ENCODE data around the gene RPL19. TPM values are rescaled to one million over a fixed set of nuclear protein-coding genes. Genes with fewer than 3 reads are reported as not detected.

The RPL19 gene
- total RNA-seq, 1 donor from 2014 or later: 2,751 TPM

- H3K4me3 Mint-ChIP-seq: no peak overlapping the region
- DNase-seq (ENCODE audit: low spot score): no peak
Observed at GRCh38 chr17:39243155-39243554, 43.1 kb downstream of the RPL19 start.

GRCh38 chr17:39244016-39244599, 44.0 kb downstream of the RPL19 start:
- no peak overlapping the region for H3K9ac ChIP-seq
- no peaks in the 10 kb centered on the region for H3K36me3 Mint-ChIP-seq
- no peaks in the 10 kb centered on the region for H3K79me2 ChIP-seq (ENCODE audit: low read depth)
- H3F3A ChIP-seq (ENCODE audit: low read depth): peaks cover 8% of the 10 kb centered on the region
- H2AFZ ChIP-seq (replicated peaks): peak overlapping the region; percentile 81
- no peak overlapping the region for H3K4me3 ChIP-seq
- H4K20me1 ChIP-seq (ENCODE audit: low read depth): no peaks in the 10 kb centered on the region
- DNase-seq (ENCODE audit: low spot score): no peak
- peaks cover 7% of the 10 kb centered on the region for H3K4me1 ChIP-seq
- H3K9me3 Mint-ChIP-seq: no peaks in the 10 kb centered on the region
- no peaks in the 10 kb centered on the region for H3K36me3 ChIP-seq
- H3K9me3 ChIP-seq (ENCODE audit: low read depth): no peaks in the 10 kb centered on the region
- H3K27ac ChIP-seq: no peak overlapping the region
- H3K4me3 Mint-ChIP-seq: no peak overlapping the region
- no peak overlapping the region for H3K4me2 ChIP-seq
- H3K27ac Mint-ChIP-seq: no peak overlapping the region
- TF ChIP-seq CTCF (IDR thresholded peaks at IDR 0.05) (no peak), EZH2phosphoT487 (IDR thresholded peaks at IDR 0.05) (no peak), EZH2 (IDR thresholded peaks at IDR 0.05) (no peak)
- H3K27me3 Mint-ChIP-seq (ENCODE audit: insufficient read depth, low read depth): peaks cover 20% of the 10 kb centered on the region
- H3K27me3 ChIP-seq: no peaks in the 10 kb centered on the region
- peaks cover 4% of the 10 kb centered on the region for H3K4me1 Mint-ChIP-seq

More at GRCh38 chr17:39243155-39243554, 43.1 kb downstream of the RPL19 start:
- H3K27me3 ChIP-seq: no peaks in the 10 kb centered on the region
- H3K4me2 ChIP-seq: no peak overlapping the region
- H3F3A ChIP-seq (ENCODE audit: low read depth): peaks cover 3% of the 10 kb centered on the region
- no peaks in the 10 kb centered on the region for H3K36me3 ChIP-seq
- no peaks in the 10 kb centered on the region for H4K20me1 ChIP-seq (ENCODE audit: low read depth)
- H3K4me3 ChIP-seq: no peak overlapping the region
- no peak overlapping the region for H2AFZ ChIP-seq (replicated peaks)
- no peaks in the 10 kb centered on the region for H3K9me3 Mint-ChIP-seq
- H3K4me1 ChIP-seq: peaks cover 7% of the 10 kb centered on the region
- H3K9me3 ChIP-seq (ENCODE audit: low read depth): no peaks in the 10 kb centered on the region
- H3K79me2 ChIP-seq (ENCODE audit: low read depth): no peaks in the 10 kb centered on the region
- H3K9ac ChIP-seq: no peak overlapping the region
- H3K36me3 Mint-ChIP-seq: no peaks in the 10 kb centered on the region
- no peak for TF ChIP-seq EZH2 (IDR thresholded peaks at IDR 0.05)
- TF ChIP-seq EZH2phosphoT487 (IDR thresholded peaks at IDR 0.05): no peak
- no peak for TF ChIP-seq CTCF (IDR thresholded peaks at IDR 0.05)
- peaks cover 4% of the 10 kb centered on the region for H3K4me1 Mint-ChIP-seq
- no peak overlapping the region for H3K27ac Mint-ChIP-seq
- H3K27ac ChIP-seq: no peak overlapping the region
- H3K27me3 Mint-ChIP-seq (ENCODE audit: insufficient read depth, low read depth): peaks cover 23% of the 10 kb centered on the region

- H2AFZ ChIP-seq (replicated peaks): peak overlapping the region; percentile 81
- no peaks in the 10 kb centered on the region for H3K9me3 ChIP-seq (ENCODE audit: low read depth)
- no peaks in the 10 kb centered on the region for H3K79me2 ChIP-seq (ENCODE audit: low read depth)
- Mint-ChIP-seq H3K4me3 (no peak overlapping the region), H3K4me1 (peaks cover 4% of the 10 kb centered on the region), H3K9me3 (no peaks in the 10 kb centered on the region), H3K27ac (peak overlapping the region; percentile 50), H3K27me3 (ENCODE audit: insufficient read depth, low read depth) (peaks cover 20% of the 10 kb centered on the region), H3K36me3 (no peaks in the 10 kb centered on the region)
- no peak for TF ChIP-seq EZH2phosphoT487 (IDR thresholded peaks at IDR 0.05)
- TF ChIP-seq CTCF (IDR thresholded peaks at IDR 0.05): peak; percentile 97
- TF ChIP-seq EZH2 (IDR thresholded peaks at IDR 0.05): no peak
- H4K20me1 ChIP-seq (ENCODE audit: low read depth): no peaks in the 10 kb centered on the region
- no peak overlapping the region for H3K9ac ChIP-seq
- peak; percentile 92 for DNase-seq (ENCODE audit: low spot score)
- no peak overlapping the region for H3K4me2 ChIP-seq
- H3K27ac ChIP-seq: no peak overlapping the region
- peaks cover 8% of the 10 kb centered on the region for H3F3A ChIP-seq (ENCODE audit: low read depth)
- peaks cover 7% of the 10 kb centered on the region for H3K4me1 ChIP-seq
- H3K36me3 ChIP-seq: no peaks in the 10 kb centered on the region
- H3K27me3 ChIP-seq: no peaks in the 10 kb centered on the region
- H3K4me3 ChIP-seq: no peak overlapping the region
Observed at GRCh38 chr17:39244600-39245570, 44.8 kb downstream of the RPL19 start.
